AG09309 (cell line): ENCODE data around the gene TMEM63A.

Experiments used
- DNase-seq: peaks from one replicate; pipeline ENCODE4 v3.0.0-alpha.2; 2010; ENCODE audit warnings: low read depth
- H3K4me3 ChIP-seq: 2 replicates; pipeline ENCODE4 v1.5.1; 2011; ENCODE audit warnings: mild to moderate bottlenecking, low read depth, low read length, moderate library complexity; ENCODE audit not compliant: control insufficient read depth
- CTCF ChIP-seq: IDR thresholded peaks from 2 replicates; pipeline ENCODE4 v1.5.1; 2011; ENCODE audit warnings: mild to moderate bottlenecking, low read depth, low read length, inconsistent platforms; ENCODE audit not compliant: insufficient read depth, control insufficient read depth; ENCODE audit errors: missing control alignments

Gene TMEM63A

GRCh38 chr1:225834417-225835329 lies 47.5 kb downstream of the TMEM63A start:
- TF ChIP-seq CTCF, result no peak
- peak; percentile 55 for DNase-seq
- no peak overlapping the region for H3K4me3 ChIP-seq

GRCh38 chr1:225830841-225831240 lies 51.3 kb downstream of the TMEM63A start:
- H3K4me3 ChIP-seq, result no peak overlapping the region
- no peak for DNase-seq
- TF ChIP-seq CTCF, result no peak

GRCh38 chr1:225828706-225829345 lies 53.4 kb downstream of the TMEM63A start:
- no peak for DNase-seq
- no peak overlapping the region for H3K4me3 ChIP-seq
- TF ChIP-seq CTCF, result no peak

- no peak overlapping the region for H3K4me3 ChIP-seq
- no peak for DNase-seq
- TF ChIP-seq CTCF, result no peak
Measured at GRCh38 chr1:225827076-225827475, 55.1 kb downstream of the TMEM63A start.

DNA sequence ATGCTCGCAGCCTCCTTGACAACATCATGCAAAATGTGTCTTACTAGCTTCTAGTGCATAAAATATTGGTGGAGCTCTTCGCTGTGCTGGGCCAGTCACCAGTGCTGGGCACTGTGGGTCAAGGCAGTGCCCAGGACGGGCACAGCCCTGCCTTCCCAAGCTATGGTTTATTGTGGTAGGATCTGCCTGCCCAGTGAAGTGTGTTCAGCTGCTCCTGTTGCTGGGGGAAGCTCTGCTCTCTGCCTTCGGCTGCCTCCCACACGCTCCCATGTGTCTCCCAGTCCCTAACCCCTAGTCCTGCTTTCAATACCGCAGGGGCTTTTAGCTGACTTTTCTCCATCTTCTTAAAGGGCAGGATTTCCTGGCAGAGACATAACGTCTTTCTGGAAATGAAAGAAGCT lies 56.6 kb downstream of the TMEM63A start:
- no peak overlapping the region for H3K4me3 ChIP-seq
- DNase-seq, result no peak
- no peak for TF ChIP-seq CTCF

DNA sequence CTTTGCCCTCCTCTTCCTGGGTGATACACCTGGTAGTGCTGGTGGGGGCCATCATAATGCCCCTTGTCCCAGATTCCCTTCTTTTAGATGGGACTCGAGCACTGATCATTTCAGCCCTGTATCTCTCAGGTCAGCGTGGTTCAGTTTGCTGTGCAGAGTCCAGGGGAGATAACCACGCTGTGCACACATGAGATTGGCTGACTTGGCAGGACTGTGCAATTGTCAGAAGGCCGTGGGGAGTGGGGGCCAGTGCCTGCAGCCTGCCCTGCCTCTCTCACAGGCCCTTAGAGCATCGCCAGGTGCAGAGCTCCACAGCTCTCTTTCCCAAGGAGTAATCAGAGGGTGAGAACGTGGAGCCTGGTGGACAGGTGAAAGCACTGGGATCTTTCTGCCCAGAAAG lies 57.1 kb downstream of the TMEM63A start:
- no peak overlapping the region for H3K4me3 ChIP-seq
- TF ChIP-seq CTCF, result no peak
- DNase-seq, result no peak
